Lung (tissue), 12 donors: Measurements from ENCODE around the gene FOXK1. TPM values are rescaled to one million over a fixed set of nuclear protein-coding genes. Genes with fewer than 3 reads are reported as not detected.

Experiments used
- ATAC-seq: fragments of 200-7000 bp; cut with Tn5 transposase; one replicate; pipeline ENCODE4 v1.9.1; 2020; ENCODE audit warnings: moderate number of reproducible peaks; ENCODE audit not compliant: insufficient read depth, low FRiP score
- DNase-seq, 3 donors: peaks; one replicate each; pipeline ENCODE4 v3.0.0-alpha.2; 2013 to 2017
- H3K27ac ChIP-seq, 2 donors: one replicate each; pipeline ENCODE4 v1.5.1; 2013; ENCODE audit warnings: mild to moderate bottlenecking in 2 of 2, moderate library complexity in 2 of 2, control low read depth in 1 of 2, inconsistent platforms in 1 of 2, low read depth in 1 of 2, low read length in 1 of 2
- H3K27me3 ChIP-seq, 3 donors: one replicate each; pipeline ENCODE4 v1.5.1; 2013; ENCODE audit warnings: low read length in 2 of 3; ENCODE audit not compliant: control insufficient read depth in 3 of 3, insufficient read depth in 3 of 3
- H3K36me3 ChIP-seq, 4 donors: one replicate each; pipeline ENCODE4 v1.5.1; 2013; ENCODE audit warnings: low read length in 4 of 4, mild to moderate bottlenecking in 1 of 4, moderate library complexity in 1 of 4; ENCODE audit not compliant: control insufficient read depth in 4 of 4, insufficient read depth in 4 of 4
- H3K4me1 ChIP-seq, 5 donors: one replicate each; pipeline ENCODE4 v1.5.1; 2013; ENCODE audit warnings: low read length in 5 of 5, mild to moderate bottlenecking in 2 of 5, moderate library complexity in 1 of 5; ENCODE audit not compliant: control insufficient read depth in 5 of 5, insufficient read depth in 5 of 5
- H3K4me3 ChIP-seq: one replicate; pipeline ENCODE4 v1.5.1; 2013; ENCODE audit warnings: mild to moderate bottlenecking, control low read depth, moderate library complexity
- H3K9ac ChIP-seq, 2 donors: one replicate each; pipeline ENCODE4 v1.5.1; 2013; ENCODE audit warnings: low read length in 2 of 2, control low read depth in 1 of 2; ENCODE audit not compliant: insufficient read depth in 1 of 2
- H3K9me3 ChIP-seq, 4 donors: one replicate each; pipeline ENCODE4 v1.5.1; 2013; ENCODE audit warnings: low read length in 3 of 4, mild to moderate bottlenecking in 1 of 4, moderate library complexity in 1 of 4; ENCODE audit not compliant: control insufficient read depth in 4 of 4, insufficient read depth in 3 of 4
- WGBS, 2 donors: extraction: QIAGEN DNeasy Blood & Tissue Kit; methylation state at CpG; one replicate each; pipeline ENCODE4 v1.1.7; 2013; 5-methylcytosine and 5-hydroxymethylcytosine counted together
- polyA plus RNA-seq, 2 donors: library from polyadenylated mRNA; stranded (reverse); fragments of 200-250 nt; gene quantifications; one replicate each; pipeline ENCODE4 v1.2.1, GENCODE V29; 2013
- total RNA-seq, 2 donors: library from RNA; depleted of rRNA in 1 of 2; stranded (reverse); fragments of >200 nt in 1 of 2; gene quantifications; one replicate each; pipeline ENCODE4 v1.2.1, GENCODE V29; 2014 to 2021
- TF ChIP-seq, protein P1 (sequence below): IDR thresholded peaks from 2 replicates; pipeline ENCODE4 v1.5.1; 2012; ENCODE audit warnings: mild to moderate bottlenecking; ENCODE audit errors: control extremely low read depth, extremely low read depth
- donor health status: control.
- donor health status: control.
- donor health status: Bipolar disorder and iron deficiency.
- donor health status: healthy.
- donor health status: DM: yes; HTN: yes; CAD: no.

FOXK1 gene
- total and polyA plus RNA-seq, 4 donors, result 6.4 to 36.2 (median 14.3) TPM

DNA sequence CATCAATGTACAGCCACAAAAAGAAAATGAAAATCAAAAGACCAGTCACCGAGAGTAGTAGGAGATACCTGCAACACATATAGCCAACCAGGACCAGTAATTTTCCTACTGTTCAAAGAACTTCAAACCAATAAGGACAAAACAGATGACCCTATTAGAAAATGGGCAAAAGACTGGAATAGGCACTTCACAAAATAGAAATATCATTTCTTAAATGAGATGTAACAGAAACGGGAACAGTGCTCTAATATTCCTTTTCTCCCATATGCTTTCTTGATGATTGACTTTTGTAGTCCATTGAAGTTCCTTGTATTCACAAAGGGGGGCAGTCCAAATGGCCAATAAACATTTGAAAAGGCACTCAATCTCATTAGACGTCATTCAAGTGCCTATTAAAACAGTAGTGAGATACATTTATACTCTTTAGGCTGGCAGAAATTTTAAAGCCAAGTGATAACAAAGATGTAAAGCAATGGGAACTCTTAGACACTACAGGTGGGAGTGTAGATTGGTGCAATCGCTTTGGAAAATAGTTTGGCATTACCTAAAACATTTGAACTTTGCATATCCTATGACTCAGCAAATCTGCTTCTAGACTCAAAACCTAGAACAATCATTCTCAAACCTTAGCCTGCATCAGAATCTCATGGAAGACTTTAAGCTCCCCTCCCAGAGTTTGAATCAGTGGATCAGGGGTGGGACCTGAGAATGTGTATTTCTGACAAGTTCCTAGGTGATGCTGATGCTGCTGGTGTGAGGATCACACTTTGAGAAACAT is 24.3 kb upstream of the FOXK1 start:
- Histone ChIP-seq H3K9me3 (peaks cover 0 to 4% (median 2%) of the 10 kb centered on the region in 4 donors), H3K36me3 (no peaks in the 10 kb centered on the region), H3K27me3 (no peaks in the 10 kb centered on the region), H3K4me3 (no peak overlapping the region), H3K27ac (no peak overlapping the region), H3K9ac (no peak overlapping the region), H3K4me1 (peaks cover 0 to 8% (median 2%) of the 10 kb centered on the region in 5 donors)
- TF ChIP-seq, protein P1, sequence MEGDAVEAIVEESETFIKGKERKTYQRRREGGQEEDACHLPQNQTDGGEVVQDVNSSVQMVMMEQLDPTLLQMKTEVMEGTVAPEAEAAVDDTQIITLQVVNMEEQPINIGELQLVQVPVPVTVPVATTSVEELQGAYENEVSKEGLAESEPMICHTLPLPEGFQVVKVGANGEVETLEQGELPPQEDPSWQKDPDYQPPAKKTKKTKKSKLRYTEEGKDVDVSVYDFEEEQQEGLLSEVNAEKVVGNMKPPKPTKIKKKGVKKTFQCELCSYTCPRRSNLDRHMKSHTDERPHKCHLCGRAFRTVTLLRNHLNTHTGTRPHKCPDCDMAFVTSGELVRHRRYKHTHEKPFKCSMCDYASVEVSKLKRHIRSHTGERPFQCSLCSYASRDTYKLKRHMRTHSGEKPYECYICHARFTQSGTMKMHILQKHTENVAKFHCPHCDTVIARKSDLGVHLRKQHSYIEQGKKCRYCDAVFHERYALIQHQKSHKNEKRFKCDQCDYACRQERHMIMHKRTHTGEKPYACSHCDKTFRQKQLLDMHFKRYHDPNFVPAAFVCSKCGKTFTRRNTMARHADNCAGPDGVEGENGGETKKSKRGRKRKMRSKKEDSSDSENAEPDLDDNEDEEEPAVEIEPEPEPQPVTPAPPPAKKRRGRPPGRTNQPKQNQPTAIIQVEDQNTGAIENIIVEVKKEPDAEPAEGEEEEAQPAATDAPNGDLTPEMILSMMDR, result no peak
- whole genome bisulfite sequencing, 2 donors, result 69 to 82% methylated on average over 4 of the region's 4 CpGs
- DNase-seq (no peak), ATAC-seq (no peak)

DNA sequence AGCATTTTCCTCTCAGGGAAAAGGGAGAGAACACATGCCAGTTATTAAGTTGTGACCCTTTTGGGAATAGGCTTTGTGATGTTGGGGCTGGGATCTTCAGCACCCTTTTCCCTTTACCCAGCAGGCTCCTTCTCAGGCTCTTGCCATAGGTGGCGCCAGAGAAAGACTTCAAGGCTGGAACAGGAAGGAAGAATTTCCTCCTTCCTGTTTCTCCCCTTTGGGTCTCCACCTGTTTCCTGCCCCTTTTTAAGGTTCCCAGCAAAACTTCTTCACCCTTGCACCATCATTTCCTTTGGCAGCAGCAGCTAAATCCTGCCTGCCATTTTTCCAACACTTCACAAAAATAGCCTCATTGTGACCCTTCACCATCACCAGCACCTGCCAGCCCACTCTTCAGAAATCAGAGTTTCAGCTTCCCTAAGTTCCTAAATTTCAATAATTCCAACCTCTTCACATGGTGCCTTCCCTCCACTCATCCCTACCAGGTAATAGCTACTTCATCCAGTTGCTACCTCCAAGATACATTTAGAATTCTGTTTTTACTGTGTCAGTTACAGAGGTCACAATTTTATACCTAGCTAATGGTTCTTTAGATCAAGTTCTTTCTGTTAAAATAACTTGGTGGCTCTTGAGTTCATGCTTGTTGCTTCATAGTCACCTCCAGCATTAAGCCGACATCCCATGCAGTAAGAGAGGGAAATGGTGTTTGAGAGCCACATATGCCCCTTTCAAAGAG is 22.4 kb upstream of the FOXK1 start:
- no peaks in the 10 kb centered on the region for H3K36me3 ChIP-seq
- H3K27ac ChIP-seq, result no peak overlapping the region
- 75 to 82% methylated on average over 2 of the region's 2 CpGs for WGBS, 2 donors
- DNase-seq (no peak), ATAC-seq (no peak)
- no peak overlapping the region for H3K9ac ChIP-seq
- no peaks in the 10 kb centered on the region for H3K27me3 ChIP-seq
- peaks cover 0 to 8% (median 2%) of the 10 kb centered on the region in 5 donors for H3K4me1 ChIP-seq
- H3K9me3 ChIP-seq, result peaks cover 0 to 4% (median 2%) of the 10 kb centered on the region in 4 donors
- TF ChIP-seq, protein P1, result no peak
- no peak overlapping the region for H3K4me3 ChIP-seq

DNA sequence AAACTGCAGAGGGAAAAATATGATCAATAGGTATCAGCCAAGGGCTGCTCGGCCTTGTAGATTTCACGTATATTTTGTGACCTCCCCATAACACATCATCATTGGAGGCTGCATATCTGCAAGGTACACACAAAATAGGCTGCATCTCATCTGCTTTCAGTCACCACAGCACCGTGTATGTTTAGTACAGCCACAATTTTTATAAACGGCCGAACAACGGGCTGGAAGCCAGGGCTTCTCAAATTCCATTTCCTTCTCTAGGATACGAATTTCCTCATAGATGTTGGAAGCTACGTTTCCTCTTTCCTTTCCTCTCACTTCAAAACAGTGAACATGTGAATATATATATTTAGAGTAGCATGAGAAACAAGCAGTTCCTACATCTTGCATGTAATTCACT is 20.2 kb upstream of the FOXK1 start:
- no peak overlapping the region for H3K4me3 ChIP-seq
- 28 to 37% methylated on average over 8 of the region's 8 CpGs for WGBS, 2 donors

More for the DNA sequence above, 20.2 kb upstream of the FOXK1 start:
- Histone ChIP-seq H3K36me3 (no peaks in the 10 kb centered on the region), H3K9ac (peak overlapping the region in 1 of 2 donors; percentile 57), H3K9me3 (peaks cover 0 to 4% (median 2%) of the 10 kb centered on the region in 4 donors), H3K4me1 (peaks cover 0 to 14% (median 4%) of the 10 kb centered on the region in 5 donors), H3K27me3 (no peaks in the 10 kb centered on the region), H3K27ac (no peak overlapping the region)
- DNase-seq (peak; percentile 61 to 91 (median 82)), ATAC-seq (no peak)
- TF ChIP-seq, protein P1, result no peak
